T-helper 2 cell (primary cell): ENCODE data around the gene PRRC2A.
"Not testable (repeated sequence)": the region's sequence is repeated elsewhere in the genome, so short reads cannot be mapped to it uniquely, and the experiment has no call there.

Experiments
- DNase-seq, 5 experiments: peaks; one replicate each; pipeline versions ENCODE4 v3.0.0 to v3.0.0-alpha.2; 2012 to 2022

PRRC2A gene

DNA sequence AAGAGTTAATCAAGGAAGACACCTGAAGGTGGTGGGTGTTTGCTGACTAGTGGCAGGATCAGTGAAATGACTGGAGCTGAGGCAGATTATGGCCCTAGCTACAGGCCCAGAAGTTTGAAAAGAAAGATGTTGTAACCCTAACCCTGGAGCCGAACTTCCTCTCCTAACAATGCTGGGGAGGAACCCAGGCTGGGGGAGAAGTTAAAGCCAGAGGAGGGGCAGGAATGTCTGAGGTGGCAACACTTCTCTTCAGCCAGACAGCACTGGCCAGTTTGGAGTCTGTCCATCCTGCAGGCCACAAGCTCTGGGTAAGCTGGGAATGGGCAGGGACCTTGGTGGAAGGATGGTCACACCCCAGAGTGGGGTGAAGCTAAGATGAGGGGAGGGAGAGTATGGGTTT, 34.5 kb upstream of the PRRC2A start, which contains the start of gene LST1:
LST1 (plus strand) TSS at position 270 of the 400 bp plus-strand sequence. CDS start 1,023 bp downstream, outside the sequence.
- DNase-seq: peak in 1 of 5 experiments; percentile 26

DNA sequence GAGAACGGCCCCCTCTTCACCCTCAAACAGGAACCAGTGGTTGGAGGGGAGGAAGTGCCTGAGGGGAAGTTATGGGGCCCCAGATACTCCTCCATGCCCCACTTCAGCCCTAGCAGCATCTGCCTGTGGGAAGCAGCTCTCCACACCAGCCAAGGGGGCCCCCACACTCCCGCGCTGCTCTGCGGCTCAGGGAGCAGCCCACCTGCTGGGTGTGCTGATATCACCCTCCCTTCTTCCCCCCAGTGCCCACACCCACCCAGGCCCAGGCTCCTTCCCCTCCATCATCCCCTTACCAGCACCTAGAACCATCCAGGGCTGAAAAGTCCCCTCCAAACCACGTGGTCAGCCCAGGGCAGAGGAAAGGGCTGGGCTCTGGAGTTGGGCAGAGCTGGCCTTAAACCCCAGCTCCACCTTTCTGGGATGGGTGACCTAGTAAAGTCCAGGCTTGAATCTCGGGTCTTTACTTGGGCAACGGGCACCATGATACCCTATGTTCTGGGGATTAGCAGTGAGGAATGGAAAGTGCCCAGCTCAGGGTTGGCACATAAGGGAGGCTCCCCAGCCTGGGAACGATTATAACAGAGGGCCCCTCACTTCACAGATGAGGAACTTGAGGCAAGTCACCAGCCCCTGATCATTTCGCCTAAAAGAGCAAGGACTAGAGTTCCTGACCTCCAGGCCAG, 33.8 kb upstream of the PRRC2A start:
- peak in 3 of 5 experiments; percentile 28 to 68 (median 58) for DNase-seq

DNA sequence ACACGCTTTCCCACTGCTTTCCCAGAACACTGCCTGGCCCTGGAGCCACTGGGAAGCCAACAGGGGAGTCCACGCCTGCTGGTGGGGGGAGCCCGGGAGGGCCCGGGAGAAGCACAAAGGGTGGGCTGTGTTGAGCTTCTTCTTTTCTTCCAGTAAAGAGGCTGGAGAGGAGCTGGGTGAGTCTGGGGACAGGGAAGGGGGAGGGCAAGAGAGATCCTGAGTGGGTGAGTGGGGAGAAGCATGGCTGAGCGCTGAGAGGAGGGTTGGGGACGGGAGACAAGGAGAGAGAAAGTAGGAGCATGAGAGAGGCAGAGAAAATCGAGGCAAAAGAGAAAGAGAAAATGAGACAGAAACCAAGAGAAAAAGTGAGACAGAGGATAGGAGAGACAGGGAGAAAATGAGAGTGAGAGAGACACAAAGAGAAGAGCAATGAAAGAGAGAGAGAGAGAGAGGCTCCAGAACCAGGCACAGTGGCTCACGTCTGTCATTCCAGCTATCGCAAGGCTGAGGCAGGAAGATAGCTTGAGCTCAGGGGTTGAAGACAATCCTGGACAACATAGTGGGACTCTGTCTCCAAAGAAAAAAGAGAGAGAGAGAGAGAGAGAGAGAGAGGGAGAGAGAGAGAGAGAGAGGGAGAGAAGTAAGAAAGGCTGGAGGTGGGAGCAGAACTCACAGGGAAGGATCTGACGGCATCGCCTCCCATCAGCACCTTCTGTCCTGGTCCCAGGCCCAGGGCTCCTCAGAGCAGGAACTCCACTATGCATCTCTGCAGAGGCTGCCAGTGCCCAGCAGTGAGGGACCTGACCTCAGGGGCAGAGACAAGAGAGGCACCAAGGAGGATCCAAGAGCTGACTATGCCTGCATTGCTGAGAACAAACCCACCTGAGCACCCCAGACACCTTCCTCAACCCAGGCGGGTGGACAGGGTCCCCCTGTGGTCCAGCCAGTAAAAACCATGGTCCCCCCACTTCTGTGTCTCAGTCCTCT, 32.4 kb upstream of the PRRC2A start:
- peak in 1 of 5 experiments; percentile 33 for DNase-seq

DNA sequence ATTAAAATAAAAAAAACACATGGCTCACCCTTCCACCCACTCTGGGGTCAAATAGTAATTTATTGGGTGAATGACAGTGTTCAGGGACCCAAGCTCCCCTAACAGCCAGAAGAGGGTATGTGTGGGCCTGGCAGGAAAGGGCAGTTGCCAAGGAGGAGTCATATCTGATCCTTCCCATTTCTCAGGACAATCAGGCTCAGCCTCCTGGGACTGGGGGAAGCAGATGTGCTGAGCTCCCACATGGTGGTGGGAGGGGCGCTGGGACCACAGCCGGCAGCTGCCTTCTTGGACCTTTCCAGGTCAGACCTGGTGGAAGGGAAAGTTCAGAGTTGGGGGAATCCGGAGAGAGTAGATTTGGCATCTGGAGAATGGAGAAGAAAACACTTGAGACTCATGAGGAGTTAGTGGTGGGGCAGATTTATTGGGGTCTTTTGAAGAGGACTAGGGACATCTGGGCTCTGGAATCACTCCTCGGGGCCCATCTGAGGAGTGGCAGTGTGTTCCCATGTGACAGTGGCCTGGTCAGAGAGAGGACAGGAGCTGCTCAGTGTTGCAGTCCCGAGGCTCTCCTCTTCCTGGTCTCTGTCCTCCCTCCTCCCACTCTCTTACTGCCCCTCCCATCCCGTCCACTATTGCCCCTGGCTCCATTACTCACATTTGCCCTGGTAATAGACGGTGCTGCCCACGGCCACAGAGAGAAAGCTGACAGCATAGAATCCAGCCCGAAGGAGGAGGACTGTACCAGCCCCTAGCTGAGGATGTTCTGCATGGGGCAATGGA, 31.5 kb upstream of the PRRC2A start:
- no peak for DNase-seq

DNA sequence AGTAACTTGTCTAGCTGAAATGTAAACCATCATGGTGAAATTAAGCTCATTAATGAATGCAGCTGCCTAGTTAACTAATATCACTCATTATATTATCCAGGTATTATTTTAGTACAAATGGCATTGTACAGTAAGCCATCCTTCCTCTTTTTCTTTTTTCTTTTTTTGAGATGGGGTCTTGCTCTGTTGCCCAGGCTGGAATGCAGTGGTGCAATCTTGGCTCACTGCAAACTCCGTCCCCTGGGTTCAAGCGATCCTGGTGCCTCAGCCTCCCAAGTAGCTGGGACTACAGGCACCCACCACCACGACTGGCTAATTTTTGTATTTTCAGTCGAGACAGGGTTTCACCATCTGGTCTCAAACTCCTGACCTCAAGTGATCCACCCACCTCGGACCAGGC, 29.8 kb upstream of the PRRC2A start:
- DNase-seq: not testable (repeated sequence)

DNA sequence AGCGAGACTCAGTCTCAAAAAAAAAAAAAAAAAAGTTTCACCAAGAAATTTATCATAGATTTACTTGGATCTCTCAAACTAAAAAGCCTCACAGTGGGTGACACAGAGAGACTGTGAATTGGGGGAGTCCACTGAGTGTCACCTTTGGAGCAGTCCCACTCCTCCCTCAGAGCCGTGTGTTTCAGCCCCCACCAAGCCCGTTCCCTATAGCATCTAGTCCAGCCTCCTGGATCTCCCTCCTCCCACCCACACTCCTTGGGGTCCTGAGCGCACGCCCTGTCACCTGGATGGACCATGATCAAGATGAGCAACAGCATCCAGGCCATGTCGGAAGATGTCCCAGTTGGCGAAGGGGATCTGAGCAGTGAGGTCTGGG, 28.1 kb upstream of the PRRC2A start:
- no peak for DNase-seq

DNA sequence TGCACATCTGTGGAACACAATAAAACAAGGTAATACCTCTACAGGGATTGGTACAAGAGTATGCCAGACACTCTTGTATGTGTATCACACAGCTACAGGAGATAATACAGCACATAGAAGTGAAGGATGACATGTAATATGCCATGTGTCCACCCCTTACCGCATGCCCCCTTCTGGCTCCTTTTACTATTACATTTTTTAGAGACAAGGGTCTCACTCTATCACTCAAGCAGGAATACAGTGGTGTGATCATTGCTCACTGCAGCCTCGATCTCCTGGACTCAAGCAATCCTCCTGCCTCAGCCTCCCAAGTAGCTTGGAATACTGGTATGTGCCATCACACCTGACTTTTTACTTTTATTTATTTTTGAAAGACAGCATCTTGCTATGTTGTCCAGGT, 23.5 kb upstream of the PRRC2A start:
- peak in 3 of 5 experiments; percentile 29 to 78 (median 64) for DNase-seq

DNA sequence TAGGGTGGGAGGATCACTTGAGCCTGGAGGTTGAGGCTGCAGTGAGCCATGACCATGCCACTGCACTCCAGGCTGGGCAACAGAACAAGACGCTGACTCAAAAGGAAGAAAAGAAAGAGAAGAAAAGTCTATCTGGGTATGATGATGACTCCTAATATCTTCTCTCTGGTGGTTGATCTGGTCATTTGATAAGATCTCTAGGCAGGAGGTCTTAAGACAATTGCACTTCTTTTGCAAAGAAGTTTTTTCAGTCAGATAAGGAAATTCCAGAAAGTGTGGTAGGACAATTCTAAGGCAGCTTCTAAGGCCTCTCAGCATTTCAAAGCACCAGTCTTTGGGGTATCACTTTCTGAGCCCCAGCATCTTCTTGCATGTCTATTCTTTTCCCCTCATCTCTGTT, 13.2 kb upstream of the PRRC2A start:
- peak in 1 of 5 experiments; percentile 49 for DNase-seq

DNA sequence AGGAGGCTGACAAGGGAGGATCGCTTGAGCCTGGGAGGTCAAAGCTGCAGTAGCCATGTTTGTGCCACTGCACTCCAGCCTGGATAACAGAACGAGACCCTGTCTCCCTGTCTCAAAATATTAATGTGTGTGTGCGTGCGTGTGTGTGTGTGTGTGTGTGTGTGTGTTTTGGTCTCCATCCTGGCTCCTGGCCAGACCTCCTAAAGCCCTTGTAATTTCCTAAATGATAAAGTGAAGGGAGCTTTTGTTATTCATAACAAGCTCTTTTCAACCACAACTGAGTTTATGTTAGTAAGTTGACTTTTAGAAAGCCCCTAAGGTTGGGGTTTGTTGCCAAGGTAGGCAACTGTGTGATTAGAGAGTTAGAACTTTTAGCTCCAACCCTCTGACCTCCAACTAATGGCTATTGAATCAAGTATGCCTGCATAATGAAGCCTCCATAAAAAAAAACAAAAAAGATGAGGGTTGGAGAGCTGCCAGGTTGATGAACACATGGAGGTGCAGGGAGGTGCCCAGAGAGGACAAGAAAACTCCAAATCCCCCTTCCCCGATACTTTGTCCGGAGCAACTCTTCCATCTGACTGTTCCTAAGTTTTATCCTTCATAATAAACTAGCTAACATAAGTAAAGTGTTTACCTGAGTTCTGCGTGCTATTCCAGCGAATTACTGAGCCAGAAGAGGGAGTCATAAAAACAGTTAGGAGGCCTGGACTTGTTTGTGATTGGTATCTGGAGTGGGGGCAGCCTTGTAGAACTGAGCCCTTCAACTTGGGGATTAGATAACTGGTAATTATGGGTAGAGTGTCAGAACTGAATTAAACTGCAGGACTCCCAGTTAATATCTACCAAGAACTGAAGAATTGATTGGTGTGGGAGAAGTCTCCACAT, 10.8 kb upstream of the PRRC2A start:
- DNase-seq: no peak

DNA sequence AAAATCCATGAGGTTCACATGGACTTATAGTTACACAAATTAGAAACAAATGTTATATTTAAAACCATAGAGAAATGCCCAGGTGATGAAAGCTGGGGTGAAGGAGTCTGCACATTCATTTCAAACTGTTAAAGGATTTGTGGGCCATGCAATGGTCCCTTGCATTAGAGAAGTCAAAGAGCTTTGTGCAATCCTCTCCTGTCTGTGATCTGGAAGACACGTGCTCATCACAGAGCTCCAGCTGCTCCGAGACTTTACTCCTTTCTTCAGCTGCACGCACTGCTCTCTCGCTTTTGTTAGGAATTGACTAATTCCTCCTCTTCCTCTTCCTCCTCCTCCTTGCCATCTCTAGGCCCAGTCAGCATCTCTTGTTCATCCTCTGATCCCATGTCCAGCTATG, 9.5 kb upstream of the PRRC2A start:
- no peak for DNase-seq

DNA sequence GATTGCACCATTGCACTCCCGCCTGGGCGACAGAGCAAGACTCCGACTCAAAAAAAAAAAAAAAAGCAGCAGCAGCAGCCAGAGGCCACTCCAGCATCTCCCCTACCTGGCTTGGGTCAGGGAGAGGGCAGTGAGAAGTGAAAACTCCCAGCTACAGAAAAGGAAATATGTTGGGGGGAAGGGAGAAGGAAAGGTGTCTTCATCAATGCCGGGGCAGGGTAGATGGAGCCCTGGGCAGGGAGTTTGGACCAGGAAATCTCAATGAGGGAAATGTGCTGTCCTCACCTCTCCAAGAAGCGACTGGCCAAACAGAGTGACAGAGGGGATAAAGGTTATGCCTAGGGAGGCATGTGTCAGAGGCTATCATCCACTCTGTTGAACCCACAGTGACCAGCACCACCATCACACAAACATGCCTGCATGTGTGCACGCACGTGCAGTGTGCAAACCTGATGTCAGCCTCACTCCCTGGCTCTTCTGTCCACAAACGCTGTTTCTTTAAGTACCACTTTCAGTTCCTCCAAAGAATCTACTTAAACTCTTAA, 6.4 kb upstream of the PRRC2A start:
- no peak for DNase-seq

DNA sequence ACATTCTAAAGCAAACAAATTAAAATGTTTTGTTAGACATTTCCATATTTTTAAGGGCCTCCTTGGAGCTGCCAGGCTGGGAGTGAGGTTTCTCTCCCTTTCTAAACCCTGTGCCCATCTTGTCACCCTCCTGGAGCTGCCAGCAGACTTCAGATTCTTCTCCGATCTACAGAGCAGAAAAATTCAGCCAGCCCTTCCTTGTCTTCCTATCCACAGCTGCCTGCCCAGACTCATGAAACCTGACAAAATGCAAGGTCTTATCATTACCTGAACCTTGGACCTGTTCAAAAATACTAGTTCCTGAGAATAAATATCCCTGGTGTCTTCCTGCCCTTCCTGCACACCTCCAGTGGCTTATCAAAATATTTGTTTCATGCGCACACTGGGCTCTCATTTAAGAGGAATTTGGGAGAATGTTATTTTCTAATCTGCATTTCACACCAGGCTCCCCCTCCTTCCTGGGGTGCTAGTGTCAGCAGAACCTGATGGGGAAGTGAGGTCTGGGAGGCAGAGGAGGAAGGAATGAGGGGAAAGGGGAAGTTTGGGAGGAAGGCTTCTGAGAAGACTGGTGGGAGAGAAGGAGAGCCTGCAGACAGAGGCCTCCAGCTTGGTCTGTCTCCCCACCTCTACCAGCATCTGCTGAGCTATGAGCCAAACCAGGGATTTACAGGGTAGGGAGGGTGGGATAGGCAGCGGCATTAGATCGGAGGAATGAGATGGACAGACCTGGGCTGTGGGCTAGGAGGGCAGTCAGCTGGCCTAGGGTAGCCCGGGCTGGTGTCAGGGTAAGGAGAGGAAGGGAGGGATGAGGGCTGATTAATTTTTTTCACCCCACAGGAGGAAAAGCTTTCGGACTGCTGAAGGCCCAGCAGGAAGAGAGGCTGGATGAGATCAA, 5.6 kb upstream of the PRRC2A start, which contains the start of gene AIF1:
AIF1 (plus strand) TSS at position 551 of the 895 bp plus-strand sequence; CDS start at position 647, 96 bp downstream.
- DNase-seq: no peak

DNA sequence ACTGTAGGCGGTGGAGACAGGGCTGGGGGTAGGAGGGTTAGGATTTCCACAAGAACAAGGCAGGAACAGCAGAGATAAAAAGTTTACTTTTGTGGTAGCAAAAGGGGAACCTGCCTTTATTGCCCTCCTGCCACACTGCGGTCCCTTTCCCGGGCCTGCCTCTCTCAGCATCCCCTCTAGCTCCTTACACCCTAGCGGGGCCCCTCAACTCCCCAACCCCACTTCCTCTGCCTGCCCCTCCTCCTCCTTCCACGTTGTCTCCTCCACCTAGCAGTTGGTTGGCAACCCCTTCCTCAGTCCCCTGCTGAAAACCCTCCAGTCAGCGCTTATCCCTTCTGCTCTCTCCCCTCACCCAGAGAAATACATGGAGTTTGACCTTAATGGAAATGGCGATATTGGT, 4.8 kb upstream of the PRRC2A start:
- peak in 1 of 5 experiments; percentile 37 for DNase-seq

DNA sequence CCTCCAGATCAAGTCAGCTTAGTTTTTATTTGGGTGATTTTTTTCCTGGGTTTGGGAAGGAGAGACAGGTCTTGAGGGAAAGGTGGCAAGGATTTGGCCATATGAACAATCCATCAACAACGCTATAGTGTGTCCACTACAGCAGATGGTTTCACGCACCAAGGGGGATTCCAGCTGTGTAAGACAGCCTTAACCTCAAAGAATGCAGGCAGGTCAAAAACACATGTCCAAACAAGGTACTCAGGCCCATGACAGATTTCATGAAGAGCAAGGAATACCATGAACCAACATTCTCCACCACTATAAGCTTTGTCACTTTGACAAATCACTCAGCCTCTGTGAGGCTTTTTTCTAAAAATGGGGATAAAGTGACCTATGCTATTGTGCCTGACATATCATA, 3.5 kb upstream of the PRRC2A start:
- DNase-seq: no peak

DNA sequence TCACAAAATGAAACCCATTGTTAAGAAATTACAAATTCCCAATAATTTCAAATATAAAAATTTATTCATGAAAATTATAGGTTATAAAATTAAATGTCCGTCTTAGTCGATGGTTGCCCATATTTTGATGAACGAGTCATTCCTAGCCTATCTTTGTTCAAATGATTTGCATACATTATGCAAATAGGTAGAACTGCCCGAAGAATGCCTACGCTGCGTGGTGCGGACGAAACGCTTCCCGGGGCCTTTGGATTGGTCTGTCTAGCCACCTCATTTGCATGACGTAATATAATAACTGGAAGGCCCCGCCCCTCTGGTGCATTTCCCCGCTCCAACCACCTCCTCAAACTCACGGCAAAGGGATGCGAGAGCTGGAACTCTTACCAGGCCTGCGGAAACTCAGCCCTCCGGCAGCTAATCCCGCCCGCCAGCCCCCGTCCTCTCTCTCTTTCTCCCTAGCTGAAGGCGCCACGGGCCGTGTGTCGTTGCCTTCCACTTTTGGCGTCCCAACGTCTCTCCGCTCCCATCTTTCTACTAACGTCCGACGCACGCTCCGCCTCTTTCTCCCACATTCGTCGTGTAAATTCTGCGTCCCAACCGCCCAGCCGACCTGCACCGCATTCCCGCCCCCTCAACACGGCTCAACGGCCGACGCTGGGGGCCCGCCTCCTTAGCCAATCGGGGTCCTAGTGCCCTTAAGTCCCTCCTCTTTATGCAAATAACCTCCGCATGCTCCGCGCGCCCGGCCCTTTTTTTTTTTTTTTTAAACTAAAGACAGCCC, 520 bp upstream of the PRRC2A start:
- peak; percentile 86 to 100 (median 95) for DNase-seq

DNA sequence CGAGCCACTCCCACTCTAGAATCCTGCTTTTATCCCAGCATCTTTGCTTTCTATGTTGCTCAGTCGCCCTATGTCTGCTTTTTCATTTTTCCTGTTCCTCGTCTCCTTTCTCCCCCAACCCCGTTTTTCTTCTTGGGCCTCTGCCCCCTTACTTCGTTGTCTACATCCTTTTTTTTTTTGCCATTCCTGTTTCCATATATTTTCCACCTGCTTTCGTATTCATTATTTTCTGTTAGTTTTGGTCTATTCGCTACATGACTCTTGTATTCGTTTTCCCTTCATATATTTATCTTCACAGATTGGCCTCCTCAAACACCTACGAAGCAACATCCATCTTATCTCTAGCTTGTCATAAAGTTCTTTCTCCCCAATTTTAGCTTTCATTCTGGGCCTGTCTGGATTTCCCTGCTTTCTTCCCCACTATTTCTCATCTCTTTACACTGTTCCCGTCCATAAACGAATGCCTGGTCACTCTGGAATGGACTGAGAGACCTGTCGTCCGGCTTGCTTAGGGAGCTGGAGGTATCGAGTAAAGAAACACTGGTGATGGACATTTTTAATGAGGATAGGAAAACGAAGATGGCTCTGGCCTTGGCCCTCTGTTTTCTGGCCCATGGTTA, 915 bp downstream of the PRRC2A start:
- no peak for DNase-seq

DNA sequence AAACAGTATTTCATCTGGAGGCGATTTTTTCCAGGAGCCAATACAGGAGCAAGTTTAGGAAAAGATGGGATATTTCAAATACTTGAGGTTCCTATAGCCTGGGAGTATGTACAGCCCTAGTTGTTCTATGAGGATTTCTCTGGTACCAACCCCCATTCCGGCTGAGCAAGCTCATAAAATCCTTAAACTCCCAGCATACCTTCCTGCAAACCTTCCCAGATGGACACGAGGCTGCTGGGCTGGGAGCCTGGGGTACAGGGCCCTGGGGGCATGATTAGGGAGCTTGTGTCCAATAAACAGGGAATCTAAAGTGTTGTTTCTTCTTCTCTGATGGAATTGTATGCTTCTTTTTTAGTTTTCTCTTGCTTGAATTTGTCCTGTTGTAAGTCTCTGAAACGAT, 1.5 kb downstream of the PRRC2A start:
- no peak for DNase-seq

DNA sequence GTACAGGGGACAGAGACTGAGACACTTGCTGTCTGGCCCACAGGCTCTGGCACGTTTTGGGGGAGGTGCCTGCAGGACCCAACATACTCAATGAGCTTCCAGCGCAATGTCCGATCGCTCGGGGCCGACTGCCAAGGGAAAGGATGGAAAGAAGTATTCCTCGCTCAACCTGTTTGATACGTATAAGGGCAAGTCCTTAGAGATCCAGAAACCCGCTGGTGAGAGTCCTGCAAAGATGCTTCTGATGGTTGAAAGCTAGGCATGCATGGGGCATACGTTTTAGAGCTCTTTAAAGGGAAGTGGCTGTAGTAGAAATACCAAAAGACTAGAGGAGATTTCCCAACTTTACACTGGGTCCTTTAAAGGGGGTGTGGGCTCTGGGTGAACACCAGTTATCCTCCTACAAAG, 2.2 kb downstream of the PRRC2A start:
- DNase-seq: no peak

DNA sequence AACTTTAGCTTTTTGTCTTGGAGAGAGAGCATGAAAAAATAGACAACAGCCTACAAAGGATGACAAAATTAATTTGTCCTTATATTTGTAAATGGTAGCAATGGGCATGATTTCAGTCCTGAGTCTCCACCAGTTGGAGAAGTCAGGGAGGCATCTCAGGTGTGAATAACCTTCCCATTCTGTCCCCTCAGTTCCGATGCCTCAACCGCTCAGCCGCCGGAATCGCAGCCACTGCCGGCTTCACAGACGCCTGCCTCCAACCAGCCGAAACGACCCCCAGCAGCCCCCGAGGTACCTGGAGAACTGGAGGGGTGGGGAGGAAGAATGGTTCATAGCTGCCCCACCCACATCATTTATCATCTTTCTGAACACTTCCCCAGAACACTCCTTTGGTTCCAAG, 3.6 kb downstream of the PRRC2A start:
- no peak for DNase-seq
